Karpas-422 (cell line): ENCODE measurements around the gene ADAMTS17. TPM values are rescaled to one million over a fixed set of nuclear protein-coding genes. Genes with fewer than 3 reads are reported as not detected.

Experiments used
- DNase-seq: peaks from one replicate; pipeline ENCODE4 v3.0.0-alpha.2; 2015
- H2AFZ ChIP-seq: fragments of 200-600 bp; sonication (generic); 2 replicates; pipeline ENCODE4 v1.6.1; 2014; ENCODE audit warnings: antibody characterized with exemption, low read length, mixed read lengths
- H3K27ac ChIP-seq: fragments of 200-600 bp; sonication (generic); 2 replicates; pipeline ENCODE4 v1.5.1; 2014; ENCODE audit warnings: mild to moderate bottlenecking, low read length, moderate library complexity
- H3K27me3 ChIP-seq: fragments of 200-600 bp; sonication (generic); 2 replicates; pipeline ENCODE4 v1.6.1; 2014; ENCODE audit warnings: low read length, mixed read lengths
- H3K36me3 ChIP-seq: fragments of 200-600 bp; sonication (generic); 2 replicates; pipeline ENCODE4 v1.6.1; 2014; ENCODE audit warnings: low read length, mixed read lengths; ENCODE audit not compliant: insufficient read depth
- H3K4me1 ChIP-seq: fragments of 200-600 bp; sonication (generic); 2 replicates; pipeline ENCODE4 v1.6.1; 2014; ENCODE audit warnings: mild to moderate bottlenecking, low read length, mixed read lengths
- H3K4me2 ChIP-seq: fragments of 200-600 bp; sonication (generic); 2 replicates; pipeline ENCODE4 v1.6.1; 2014; ENCODE audit warnings: low read length, low read depth, mild to moderate bottlenecking; ENCODE audit not compliant: poor library complexity, severe bottlenecking
- H3K4me3 ChIP-seq: fragments of 200-600 bp; sonication (generic); 2 replicates; pipeline ENCODE4 v1.5.1; 2014; ENCODE audit warnings: mild to moderate bottlenecking, antibody characterized with exemption, low read length, mixed read lengths
- H3K79me2 ChIP-seq: fragments of 200-600 bp; sonication (generic); 2 replicates; pipeline ENCODE4 v1.6.1; 2014; ENCODE audit warnings: mild to moderate bottlenecking, low read length, mixed read lengths
- H3K9ac ChIP-seq: fragments of 200-600 bp; sonication (generic); 2 replicates; pipeline ENCODE4 v1.6.0; 2014; ENCODE audit warnings: low read length
- H3K9me2 ChIP-seq: fragments of 200-600 bp; sonication (generic), shearing (Covaris generic); replicated peaks from 2 replicates; pipeline ENCODE4 v1.6.0; 2014; ENCODE audit warnings: mild to moderate bottlenecking, low read length, moderate library complexity; ENCODE audit not compliant: insufficient read depth
- H3K9me3 ChIP-seq: fragments of 300-700, 200-600 bp; sonication (generic); 2 replicates; pipeline ENCODE4 v1.6.1; 2014; ENCODE audit warnings: low read length, mixed read lengths
- H4K20me1 ChIP-seq: fragments of 200-600 bp; sonication (generic); 2 replicates; pipeline ENCODE4 v1.6.1; 2014; ENCODE audit warnings: mild to moderate bottlenecking, antibody characterized with exemption, low read length, low read depth; ENCODE audit not compliant: insufficient read depth
- total RNA-seq: library from RNA; depleted of rRNA; stranded (reverse); fragments of >200 nt; shearing (Covaris generic); gene quantifications from 2 replicates; pipeline ENCODE4 v1.2.3, GENCODE V29; 2014; ENCODE audit warnings: low replicate concordance

The ADAMTS17 gene
- total RNA-seq, 1 experiment from 2014 or later: not detected

- DNase-seq: no peak
Observed at GRCh38 chr15:100226107-100226506, 115.7 kb downstream of the ADAMTS17 start.

DNA sequence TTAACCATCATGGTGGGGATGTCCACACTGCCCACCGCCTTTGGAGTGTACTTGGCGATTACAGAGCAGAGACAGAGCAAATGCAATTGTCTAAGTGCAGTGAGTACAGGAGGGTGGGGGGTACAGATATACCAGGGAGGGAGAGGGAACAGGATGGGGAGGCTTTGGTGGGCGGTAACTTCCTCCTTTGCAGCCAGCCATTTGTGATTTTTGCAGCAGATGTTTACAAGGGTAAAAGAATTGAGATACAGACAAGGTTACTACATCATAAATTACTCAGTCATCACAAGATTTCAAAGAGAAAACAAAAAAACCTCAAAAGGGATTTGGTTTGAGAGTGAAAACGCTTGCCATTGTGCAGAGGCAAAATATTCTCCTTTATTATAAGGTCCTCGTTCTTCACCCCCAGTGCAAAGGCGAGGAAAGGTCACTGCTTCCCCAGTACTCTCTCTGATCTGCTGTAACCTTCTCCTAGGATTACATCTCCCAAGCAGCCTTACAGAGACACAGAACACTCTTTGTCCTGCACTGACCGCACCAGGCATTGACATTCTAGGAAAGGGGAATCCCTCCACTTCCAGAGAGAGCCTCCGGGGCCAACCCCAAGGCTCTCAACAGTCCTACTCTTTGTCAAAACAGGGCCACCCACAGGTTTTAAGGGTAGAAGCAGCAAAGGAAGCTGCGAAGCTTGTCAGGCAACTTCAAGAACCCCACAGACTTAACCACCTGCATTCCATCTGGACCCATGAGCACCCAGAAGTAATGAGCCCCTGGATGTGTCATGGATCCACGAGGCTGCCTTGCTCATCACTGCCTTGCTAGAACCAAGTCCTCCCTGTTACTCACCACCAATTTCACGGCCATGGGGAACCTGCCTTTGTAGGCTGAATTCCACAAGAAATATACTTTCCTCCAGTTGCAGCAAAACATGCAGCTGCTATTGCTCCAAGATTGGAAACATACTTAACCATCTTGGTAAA, 117.3 kb downstream of the ADAMTS17 start:
- no peaks in the 10 kb centered on the region for H3K4me1 ChIP-seq
- H3K27me3 ChIP-seq: 0 out of 2 replicates have a peak, but pooled peaks cover 2% of the 10 kb centered on the region
- H3K9me3 ChIP-seq: no peaks in the 10 kb centered on the region
- H3K4me2 ChIP-seq: no peak overlapping the region
- no peaks in the 10 kb centered on the region for H4K20me1 ChIP-seq
- DNase-seq: no peak
- no peak overlapping the region for H3K9ac ChIP-seq
- H3K79me2 ChIP-seq: no peaks in the 10 kb centered on the region
- no peak overlapping the region for H3K27ac ChIP-seq
- H3K36me3 ChIP-seq: no peaks in the 10 kb centered on the region
- H2AFZ ChIP-seq: no peak overlapping the region
- no peaks in the 10 kb centered on the region for H3K9me2 ChIP-seq
- no peak overlapping the region for H3K4me3 ChIP-seq

More at GRCh38 chr15:100226107-100226506, 115.7 kb downstream of the ADAMTS17 start:
- H3K9me3 ChIP-seq: no peaks in the 10 kb centered on the region
- 0 out of 2 replicates have a peak, but pooled peaks cover 2% of the 10 kb centered on the region for H3K27me3 ChIP-seq
- H4K20me1 ChIP-seq: no peaks in the 10 kb centered on the region
- no peak overlapping the region for H2AFZ ChIP-seq
- H3K4me1 ChIP-seq: no peaks in the 10 kb centered on the region
- no peaks in the 10 kb centered on the region for H3K9me2 ChIP-seq
- H3K4me2 ChIP-seq: no peak overlapping the region
- H3K79me2 ChIP-seq: no peaks in the 10 kb centered on the region
- no peak overlapping the region for H3K9ac ChIP-seq
- no peak overlapping the region for H3K27ac ChIP-seq
- no peak overlapping the region for H3K4me3 ChIP-seq
- H3K36me3 ChIP-seq: no peaks in the 10 kb centered on the region

GRCh38 chr15:100222349-100222715, 119.4 kb downstream of the ADAMTS17 start:
- Histone ChIP-seq H3K79me2 (no peaks in the 10 kb centered on the region), H3K4me3 (no peak overlapping the region), H3K4me1 (no peaks in the 10 kb centered on the region), H3K27ac (no peak overlapping the region), H3K9me2 (no peaks in the 10 kb centered on the region), H3K27me3 (0 out of 2 replicates have a peak, but pooled peaks cover 2% of the 10 kb centered on the region), H3K9ac (no peak overlapping the region), H4K20me1 (no peaks in the 10 kb centered on the region), H2AFZ (no peak overlapping the region), H3K4me2 (no peak overlapping the region), H3K9me3 (no peaks in the 10 kb centered on the region), H3K36me3 (no peaks in the 10 kb centered on the region)
- no peak for DNase-seq

DNA sequence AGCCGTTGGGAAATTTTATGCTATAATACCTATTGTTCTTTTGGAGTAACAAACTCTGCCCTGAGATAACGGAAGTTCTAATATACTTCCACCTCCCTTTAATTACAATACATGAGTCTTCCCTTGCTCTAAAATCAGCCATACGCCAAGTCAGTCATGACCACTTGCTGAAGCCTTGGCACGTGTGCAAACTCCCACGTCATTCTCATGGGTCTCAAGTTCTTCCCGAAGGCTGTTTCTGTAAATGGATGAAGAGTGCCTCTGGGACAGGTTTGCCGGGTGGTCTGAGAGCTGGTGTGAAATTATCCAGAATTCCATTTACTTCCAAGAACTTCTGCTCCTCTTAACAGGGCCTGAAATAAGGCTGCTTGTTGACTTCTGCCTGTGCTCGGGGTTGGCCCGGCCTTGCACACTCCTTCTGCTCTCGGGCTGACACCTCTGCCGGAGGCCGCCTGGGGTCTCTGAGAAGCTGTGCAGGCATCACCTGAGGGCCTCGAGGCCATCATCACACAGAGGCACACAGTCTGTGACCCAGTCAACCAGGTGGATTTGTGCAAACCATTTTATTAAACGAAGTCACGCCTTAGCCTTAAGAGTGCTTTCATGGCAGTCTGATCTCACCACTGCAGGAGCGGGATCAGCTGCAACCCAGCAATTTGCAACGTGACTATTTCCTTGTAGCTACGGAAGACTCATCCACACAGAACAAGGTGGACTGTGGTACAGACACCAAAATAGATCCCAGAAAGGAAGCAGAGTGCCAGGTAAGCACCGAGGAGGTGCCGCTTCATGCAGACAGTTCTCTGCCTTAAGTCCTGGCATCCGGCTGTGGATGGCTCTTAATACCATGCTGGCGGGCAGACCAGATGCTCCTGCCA, 120.1 kb downstream of the ADAMTS17 start:
- H4K20me1 ChIP-seq: no peaks in the 10 kb centered on the region
- H3K9ac ChIP-seq: no peak overlapping the region
- H3K27ac ChIP-seq: no peak overlapping the region
- H3K4me1 ChIP-seq: no peaks in the 10 kb centered on the region
- 0 out of 2 replicates have a peak, but pooled peaks cover 2% of the 10 kb centered on the region for H3K27me3 ChIP-seq
- no peaks in the 10 kb centered on the region for H3K36me3 ChIP-seq
- no peaks in the 10 kb centered on the region for H3K79me2 ChIP-seq
- no peak overlapping the region for H3K4me3 ChIP-seq
- no peaks in the 10 kb centered on the region for H3K9me2 ChIP-seq
- no peak for DNase-seq
- no peak overlapping the region for H2AFZ ChIP-seq
- no peaks in the 10 kb centered on the region for H3K9me3 ChIP-seq
- H3K4me2 ChIP-seq: no peak overlapping the region

GRCh38 chr15:100220058-100220768, 121.6 kb downstream of the ADAMTS17 start:
- no peak overlapping the region for H3K27ac ChIP-seq
- no peak overlapping the region for H3K9ac ChIP-seq
- no peaks in the 10 kb centered on the region for H3K27me3 ChIP-seq
- no peaks in the 10 kb centered on the region for H3K36me3 ChIP-seq
- H3K9me2 ChIP-seq: no peaks in the 10 kb centered on the region
- no peak overlapping the region for H3K4me2 ChIP-seq
- no peak for DNase-seq
- no peaks in the 10 kb centered on the region for H3K79me2 ChIP-seq
- H3K4me1 ChIP-seq: no peaks in the 10 kb centered on the region
- no peak overlapping the region for H3K4me3 ChIP-seq
- no peak overlapping the region for H2AFZ ChIP-seq
- H4K20me1 ChIP-seq: no peaks in the 10 kb centered on the region
- no peaks in the 10 kb centered on the region for H3K9me3 ChIP-seq

GRCh38 chr15:100218434-100218833, 123.3 kb downstream of the ADAMTS17 start:
- no peak for DNase-seq
- Histone ChIP-seq H3K9me3 (no peaks in the 10 kb centered on the region), H4K20me1 (no peaks in the 10 kb centered on the region), H3K27me3 (no peaks in the 10 kb centered on the region), H3K27ac (no peak overlapping the region), H3K36me3 (no peaks in the 10 kb centered on the region), H3K4me3 (no peak overlapping the region), H2AFZ (no peak overlapping the region), H3K4me1 (no peaks in the 10 kb centered on the region), H3K9ac (no peak overlapping the region), H3K4me2 (no peak overlapping the region), H3K9me2 (no peaks in the 10 kb centered on the region), H3K79me2 (no peaks in the 10 kb centered on the region)

GRCh38 chr15:100216182-100216581, 125.6 kb downstream of the ADAMTS17 start:
- H3K4me3 ChIP-seq: no peak overlapping the region
- no peak overlapping the region for H3K27ac ChIP-seq
- H3K4me1 ChIP-seq: no peaks in the 10 kb centered on the region
- DNase-seq: no peak
- H3K9me2 ChIP-seq: no peaks in the 10 kb centered on the region
- no peak overlapping the region for H2AFZ ChIP-seq
- no peak overlapping the region for H3K9ac ChIP-seq
- no peaks in the 10 kb centered on the region for H3K9me3 ChIP-seq
- no peak overlapping the region for H3K4me2 ChIP-seq
- no peaks in the 10 kb centered on the region for H3K36me3 ChIP-seq
- H4K20me1 ChIP-seq: no peaks in the 10 kb centered on the region
- H3K79me2 ChIP-seq: no peaks in the 10 kb centered on the region
- H3K27me3 ChIP-seq: no peaks in the 10 kb centered on the region
